Neural progenitor cell (in vitro differentiated cells): ENCODE data around the gene P2RY1.

Experiments
- EZH2 ChIP-seq: fragments of 200-600 bp; sonication (generic); IDR thresholded peaks from 2 replicates; pipeline ENCODE4 v1.6.1; 2017; ENCODE audit warnings: antibody characterized with exemption, mild to moderate bottlenecking, moderate library complexity
- EZH2phosphoT487 ChIP-seq: fragments of 200-600 bp; sonication (generic); IDR thresholded peaks from 2 replicates; pipeline ENCODE4 v1.6.1; 2017; ENCODE audit warnings: antibody characterized with exemption
- TF ChIP-seq, protein P1 (sequence below): fragments of 200-600 bp; sonication (generic); IDR thresholded peaks from 2 replicates; pipeline ENCODE4 v1.5.1; 2017; ENCODE audit warnings: antibody characterized with exemption, mild to moderate bottlenecking

DNA sequence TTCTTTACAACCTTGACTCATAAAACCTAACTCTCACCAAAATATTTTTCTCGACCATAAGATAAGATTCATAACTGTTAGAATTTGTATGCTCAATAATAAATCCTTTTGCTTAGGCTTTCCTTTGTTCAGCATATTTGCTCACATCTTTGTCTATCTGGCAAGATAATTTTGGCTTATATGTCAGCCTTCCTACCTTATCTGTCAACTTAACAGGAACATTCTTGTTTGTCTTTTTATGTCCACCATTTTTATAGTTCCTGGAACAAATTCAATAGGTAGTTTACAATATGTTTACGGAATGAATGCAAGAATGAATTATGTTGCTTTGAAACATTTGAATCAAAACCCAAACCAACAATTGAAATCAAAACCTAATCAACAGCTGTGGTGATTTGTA, 41.0 kb upstream of the P2RY1 start:
- TF ChIP-seq, protein P1, sequence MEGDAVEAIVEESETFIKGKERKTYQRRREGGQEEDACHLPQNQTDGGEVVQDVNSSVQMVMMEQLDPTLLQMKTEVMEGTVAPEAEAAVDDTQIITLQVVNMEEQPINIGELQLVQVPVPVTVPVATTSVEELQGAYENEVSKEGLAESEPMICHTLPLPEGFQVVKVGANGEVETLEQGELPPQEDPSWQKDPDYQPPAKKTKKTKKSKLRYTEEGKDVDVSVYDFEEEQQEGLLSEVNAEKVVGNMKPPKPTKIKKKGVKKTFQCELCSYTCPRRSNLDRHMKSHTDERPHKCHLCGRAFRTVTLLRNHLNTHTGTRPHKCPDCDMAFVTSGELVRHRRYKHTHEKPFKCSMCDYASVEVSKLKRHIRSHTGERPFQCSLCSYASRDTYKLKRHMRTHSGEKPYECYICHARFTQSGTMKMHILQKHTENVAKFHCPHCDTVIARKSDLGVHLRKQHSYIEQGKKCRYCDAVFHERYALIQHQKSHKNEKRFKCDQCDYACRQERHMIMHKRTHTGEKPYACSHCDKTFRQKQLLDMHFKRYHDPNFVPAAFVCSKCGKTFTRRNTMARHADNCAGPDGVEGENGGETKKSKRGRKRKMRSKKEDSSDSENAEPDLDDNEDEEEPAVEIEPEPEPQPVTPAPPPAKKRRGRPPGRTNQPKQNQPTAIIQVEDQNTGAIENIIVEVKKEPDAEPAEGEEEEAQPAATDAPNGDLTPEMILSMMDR = no peak
- no peak for TF ChIP-seq EZH2phosphoT487
- no peak for TF ChIP-seq EZH2
